GM18498 (cell line): ENCODE results near the gene ATXN7L3.
A peak's percentile ranks its signal among the peaks of the same experiment; 100 is the strongest.
"Not testable (repeated sequence)": the region's sequence is repeated elsewhere in the genome, so short reads cannot be mapped to it uniquely, and the experiment has no call there.

ENCODE experiments used
- ATAC-seq: cut with Tn5 transposase; IDR thresholded peaks from one replicate; pipeline ENCODE4 v1.9.1; 2021; ENCODE audit warnings: mild to moderate bottlenecking, moderate library complexity; ENCODE audit not compliant: unreplicated experiment

Gene ATXN7L3, protein sequence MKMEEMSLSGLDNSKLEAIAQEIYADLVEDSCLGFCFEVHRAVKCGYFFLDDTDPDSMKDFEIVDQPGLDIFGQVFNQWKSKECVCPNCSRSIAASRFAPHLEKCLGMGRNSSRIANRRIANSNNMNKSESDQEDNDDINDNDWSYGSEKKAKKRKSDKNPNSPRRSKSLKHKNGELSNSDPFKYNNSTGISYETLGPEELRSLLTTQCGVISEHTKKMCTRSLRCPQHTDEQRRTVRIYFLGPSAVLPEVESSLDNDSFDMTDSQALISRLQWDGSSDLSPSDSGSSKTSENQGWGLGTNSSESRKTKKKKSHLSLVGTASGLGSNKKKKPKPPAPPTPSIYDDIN

GRCh38 chr17:44199553-44200477, at the start of gene ATXN7L3:
Gene ATXN7L3, minus strand, starts transcription at chr17:44199884. Its CDS starts 1,814 bp downstream, at chr17:44198070.
- peak; percentile 73 for ATAC-seq

- ATAC-seq = no peak
Measured at GRCh38 chr17:44247876-44248736, 48.4 kb upstream of the ATXN7L3 start.

GRCh38 chr17:44247440-44247841, 47.8 kb upstream of the ATXN7L3 start:
- ATAC-seq = no peak

DNA sequence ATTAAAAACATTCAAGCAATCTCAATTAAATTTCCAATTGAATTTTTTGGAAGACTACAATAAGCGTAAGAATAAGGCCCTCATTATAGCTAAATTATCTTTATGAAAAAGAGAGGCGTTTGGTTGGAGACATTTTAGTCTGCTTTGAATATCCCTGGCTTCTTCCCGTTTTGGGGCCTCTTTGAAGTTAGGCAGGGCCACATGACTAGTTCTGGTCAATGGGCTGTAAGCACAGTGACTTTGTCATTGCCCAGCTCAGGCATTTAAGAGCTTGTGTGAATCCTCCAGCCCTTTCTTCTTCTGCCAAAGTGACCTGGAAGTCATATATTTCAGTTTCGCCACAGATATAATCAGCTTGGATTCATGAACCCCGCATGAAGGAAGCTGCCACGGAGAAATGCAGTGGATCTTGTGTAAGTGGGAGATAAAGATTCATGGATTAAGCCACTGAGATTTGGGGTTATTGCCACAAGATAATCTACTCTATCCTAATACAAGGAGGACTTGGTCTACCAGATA, 41.5 kb upstream of the ATXN7L3 start:
- no peak for ATAC-seq

DNA sequence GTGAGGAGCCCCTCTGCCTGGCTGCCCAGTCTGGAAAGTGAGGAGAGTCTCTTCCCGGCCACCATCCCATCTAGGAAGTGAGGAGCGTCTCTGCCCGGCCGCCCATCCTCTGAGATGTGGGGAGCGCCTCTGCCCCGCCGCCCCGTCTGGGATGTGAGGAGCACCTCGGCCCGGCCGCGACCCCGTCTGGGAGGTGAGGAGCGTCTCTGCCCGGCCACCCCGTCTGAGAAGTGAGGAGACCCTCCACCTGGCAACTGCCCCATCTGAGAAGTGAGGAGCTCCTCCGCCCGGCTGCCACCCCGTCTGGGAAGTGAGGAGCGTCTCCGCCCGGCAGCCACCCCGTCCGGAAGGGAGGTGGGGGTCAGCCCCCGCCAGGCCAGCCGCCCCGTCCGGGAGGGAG, 38.2 kb upstream of the ATXN7L3 start:
- ATAC-seq = not testable (repeated sequence)

DNA sequence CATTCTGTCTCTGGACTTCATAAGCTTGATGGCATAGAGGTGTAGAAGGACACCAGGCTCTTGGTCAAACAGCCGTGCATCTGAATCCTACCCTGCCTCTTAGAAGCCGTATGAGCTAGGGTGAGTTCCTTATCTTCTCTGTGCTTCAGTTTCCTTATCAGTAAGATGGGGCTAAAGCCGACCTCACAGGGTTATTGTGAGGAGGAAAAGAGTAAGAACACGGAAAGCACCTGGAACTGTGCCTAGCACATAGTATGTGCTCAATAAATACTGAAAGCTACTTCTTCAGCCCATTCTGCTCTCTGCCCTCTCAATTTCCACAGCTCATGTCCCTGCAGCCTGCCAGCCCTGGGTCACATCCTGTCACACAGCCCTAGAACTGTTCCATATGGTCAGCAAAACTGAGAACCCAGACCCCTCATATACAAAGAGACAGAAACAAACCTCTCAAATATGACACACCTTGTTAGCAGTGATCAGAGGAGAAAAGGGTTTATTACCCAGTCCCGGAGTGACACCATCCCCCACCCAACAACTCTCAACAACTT, 36.8 kb upstream of the ATXN7L3 start:
- ATAC-seq = no peak

DNA sequence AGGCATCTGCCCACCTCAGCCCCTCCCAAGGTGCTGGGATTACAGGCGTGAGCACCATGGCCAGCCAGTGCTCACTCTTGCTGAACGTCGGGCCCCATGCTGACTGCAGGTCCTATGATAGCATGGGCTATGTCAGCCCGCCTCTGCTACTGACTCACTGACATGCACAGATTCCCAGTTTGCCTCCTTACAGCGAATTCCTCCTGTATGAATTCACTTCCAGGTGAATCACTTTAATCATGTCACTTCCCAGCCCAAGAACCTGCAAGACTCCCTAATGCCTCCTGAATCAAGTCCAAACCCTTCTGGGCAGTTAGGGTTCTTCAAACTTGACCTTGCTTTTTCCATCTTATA, 35.9 kb upstream of the ATXN7L3 start:
- ATAC-seq = no peak

DNA sequence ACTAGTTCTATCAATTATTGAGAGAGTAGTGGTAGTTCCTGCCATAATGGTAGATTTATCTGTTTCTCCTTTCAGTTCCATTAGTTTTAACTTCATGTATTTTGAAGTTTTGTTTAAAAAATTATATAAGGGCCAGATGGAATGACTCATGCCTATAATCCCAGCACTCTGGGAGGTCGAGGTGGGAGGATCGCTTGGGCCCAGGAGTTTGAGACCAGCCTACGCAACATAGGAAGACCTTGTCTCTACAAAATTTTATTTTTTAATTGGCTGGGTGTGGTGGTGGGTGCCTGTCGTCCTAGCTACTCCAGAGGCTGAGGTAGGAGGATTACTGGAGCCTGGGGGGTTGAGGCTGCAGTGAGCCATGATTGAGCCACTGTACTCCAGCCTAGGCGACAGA, 33.9 kb upstream of the ATXN7L3 start:
- ATAC-seq = no peak

GRCh38 chr17:44232061-44232460, 32.4 kb upstream of the ATXN7L3 start:
- ATAC-seq = no peak

DNA sequence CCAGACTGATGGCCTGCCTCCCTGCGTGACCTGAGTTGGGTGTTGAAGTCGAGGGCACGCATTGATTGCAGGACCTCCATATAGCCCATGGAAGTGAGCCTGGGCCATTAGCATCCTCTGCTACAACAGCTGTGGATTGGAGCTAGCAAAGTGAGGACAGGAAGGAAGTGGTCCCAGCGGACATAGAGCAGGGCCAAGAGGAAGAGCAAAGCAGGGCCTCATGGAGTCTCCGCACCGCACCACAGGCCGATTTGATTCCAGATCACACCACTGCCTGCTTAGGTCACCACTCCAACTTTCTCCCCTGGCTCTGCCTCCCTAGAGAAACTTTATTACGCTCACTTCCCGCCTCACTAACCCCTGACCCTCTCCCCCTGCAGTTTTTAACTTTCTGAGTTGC, 30.5 kb upstream of the ATXN7L3 start:
- no peak for ATAC-seq

DNA sequence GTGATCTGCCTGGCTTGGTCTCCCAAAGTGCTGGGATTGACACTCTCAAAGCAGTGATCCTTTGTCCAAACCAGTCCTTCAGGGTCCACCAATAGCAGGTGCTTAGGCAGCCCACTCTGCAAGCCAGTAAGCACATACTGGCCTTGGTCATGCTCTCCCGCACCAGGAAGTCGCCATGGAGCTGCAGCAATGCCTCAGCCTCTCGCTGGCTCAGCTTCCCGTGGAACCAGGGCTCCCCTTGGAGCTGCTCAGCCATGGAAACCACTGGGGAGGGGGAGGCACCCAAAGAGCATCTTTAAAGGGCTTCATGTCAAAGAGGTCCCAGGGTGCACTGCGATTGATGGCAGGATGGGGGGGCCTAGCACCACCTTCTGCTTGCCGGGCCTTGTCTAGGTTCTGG, 29.4 kb upstream of the ATXN7L3 start:
- ATAC-seq = no peak

DNA sequence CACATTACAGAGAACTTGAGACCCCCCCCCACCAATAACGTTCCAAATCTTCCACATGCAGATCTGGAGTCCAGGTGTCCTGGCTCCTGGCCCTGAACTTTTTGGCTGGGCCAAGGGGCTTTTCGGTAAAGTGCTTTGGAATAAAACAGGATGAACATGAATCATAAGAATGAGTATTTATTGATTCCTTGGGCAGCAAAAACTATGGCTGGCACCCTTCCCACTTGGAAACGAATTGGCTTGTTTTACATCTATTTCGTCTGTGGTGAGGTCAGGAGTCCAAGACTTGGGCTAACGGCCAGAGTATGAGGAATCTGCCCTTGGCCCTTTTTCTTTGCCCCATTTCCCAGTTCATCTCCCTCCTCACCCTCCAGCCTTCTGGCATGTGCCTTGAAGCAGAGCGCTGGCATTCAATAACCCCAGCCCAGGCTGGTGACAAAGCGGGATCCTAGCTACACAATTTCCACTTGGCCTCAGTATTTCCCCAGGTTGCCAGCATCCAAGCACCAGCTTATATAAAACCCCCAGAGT, 23.9 kb upstream of the ATXN7L3 start:
- no peak for ATAC-seq

GRCh38 chr17:44222112-44222869, 22.6 kb upstream of the ATXN7L3 start:
- ATAC-seq = no peak

DNA sequence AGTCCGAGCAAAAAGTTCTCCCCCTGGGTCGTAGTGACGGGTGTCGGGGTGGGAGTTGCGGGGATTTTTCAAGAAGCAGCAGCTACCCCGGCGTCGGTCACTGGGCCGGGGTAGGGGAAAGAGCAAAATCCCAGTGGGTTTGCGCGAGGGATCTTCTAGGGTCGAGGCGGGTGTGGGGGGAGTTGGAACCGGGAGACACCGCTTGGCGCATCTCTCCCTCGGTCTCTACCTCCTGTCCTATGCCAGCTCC, 22.1 kb upstream of the ATXN7L3 start:
- ATAC-seq = no peak

- ATAC-seq = no peak
Measured at GRCh38 chr17:44221084-44221861, 21.6 kb upstream of the ATXN7L3 start.

GRCh38 chr17:44220213-44221083, 20.8 kb upstream of the ATXN7L3 start:
- peak; percentile 6 for ATAC-seq

DNA sequence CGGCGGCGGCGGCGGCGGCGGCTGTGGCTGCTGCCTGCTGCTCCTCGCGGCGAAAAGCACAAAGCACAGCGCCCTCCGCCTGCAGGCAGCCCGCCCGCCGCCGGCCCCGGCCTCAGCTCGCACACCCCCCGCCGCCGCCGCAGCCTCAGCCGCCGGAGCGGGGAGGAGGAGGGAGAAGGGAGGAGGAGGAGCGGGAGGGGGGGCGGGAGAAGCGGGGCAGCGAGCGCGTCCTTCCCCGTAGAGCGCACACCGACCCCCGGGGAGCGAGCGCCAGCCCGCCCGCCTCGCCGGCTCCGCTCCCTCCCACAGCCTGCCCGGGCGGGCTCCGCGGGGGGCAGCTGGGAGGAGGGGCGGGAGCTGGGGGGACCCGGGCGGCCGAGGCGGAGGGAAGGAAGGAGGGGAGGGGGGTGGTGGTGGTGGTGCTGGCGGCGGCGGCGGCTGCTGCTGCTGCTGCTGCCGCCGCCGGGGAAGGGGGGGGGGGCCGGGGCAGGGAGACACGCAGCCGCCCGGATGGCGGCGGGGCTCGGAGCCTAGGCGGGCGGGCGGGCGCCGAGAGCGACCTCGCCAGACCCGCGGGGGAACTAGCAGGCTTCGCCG, 20.0 kb upstream of the ATXN7L3 start, which contains the start of gene UBTF:
Gene UBTF, minus strand, starts transcription at position 60 of the 597 bp plus-strand sequence. CDS start 1,446 bp downstream, outside the sequence.
- peak; percentile 23 for ATAC-seq
